ENCODE measurements around the gene CSF3R. TPM values are rescaled to one million over a fixed set of nuclear protein-coding genes. Genes with fewer than 3 reads are reported as not detected.

Gene CSF3R
- total RNA-seq (2021): not detected in 2 replicates
- Bru-seq, nascent RNA: not detected
- not detected for BruChase-seq, experiment 1, labeled RNA remaining after a 2-hour chase
- BruChase-seq, experiment 2, labeled RNA remaining after a 6-hour chase: not detected
- long read RNA-seq: 0 reads

DNA sequence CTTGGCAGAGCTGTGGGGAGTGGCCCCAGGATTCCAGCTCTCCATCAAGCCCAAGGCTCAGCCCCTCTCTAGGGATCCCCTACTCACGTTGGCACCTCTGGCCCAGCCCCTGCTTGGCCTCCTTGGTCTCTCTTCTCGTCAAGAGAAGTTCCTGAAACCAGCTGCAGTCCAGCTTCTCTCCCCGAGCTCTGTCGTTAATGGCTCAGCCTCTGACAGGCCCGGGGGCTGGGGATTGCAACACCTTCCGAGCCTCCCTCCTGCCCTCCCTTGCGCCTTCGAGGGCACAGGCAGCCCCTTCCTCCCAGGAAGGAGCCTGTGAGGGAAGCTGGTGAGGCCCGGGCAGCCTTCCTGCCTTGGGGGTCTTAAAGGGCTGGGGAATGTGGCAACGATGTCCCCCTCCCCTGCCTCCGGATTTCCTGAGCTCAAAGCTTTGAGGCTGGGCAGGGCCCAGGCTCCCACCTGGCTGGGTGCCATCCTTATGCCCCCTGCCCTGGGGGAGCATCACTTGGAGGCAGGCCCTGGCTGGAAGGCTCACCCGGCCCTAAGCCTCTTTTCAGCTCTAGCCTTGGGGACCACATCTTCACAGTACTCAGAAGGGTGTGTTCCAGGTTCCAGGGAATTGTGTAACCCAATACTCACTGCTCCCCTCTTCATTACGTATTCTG is at the start of gene CSF3R:
Gene CSF3R (minus strand): TSS at position 190 of the 665 bp plus-strand sequence. CDS start 3,417 bp downstream, outside the sequence.
- ChIA-PET CTCF (no interaction called here), POLR2A (ENCODE audit: low non-redundant PET) (no interaction called here)
- no TSS peak for BruUV-seq (replicated peaks)
- Histone ChIP-seq H3K27me3 (replicated peaks; ENCODE audit: insufficient read depth, low read depth, low read length, poor library complexity) (no peaks in the 10 kb centered on the region), H3K9me3 (ENCODE audit: low read depth, low read length, poor library complexity, severe bottlenecking) (no peaks in the 10 kb centered on the region), H3K27ac (ENCODE audit: low read depth, low read length, poor library complexity, severe bottlenecking) (no peak within 1 kb of the TSS), H3K4me1 (ENCODE audit: insufficient read depth, low read length, poor library complexity, severe bottlenecking) (no peaks in the 10 kb centered on the region), H3K36me3 (ENCODE audit: insufficient read depth, low read length, poor library complexity, severe bottlenecking) (no peaks in the 10 kb centered on the region), H3K4me3 (ENCODE audit: low read depth, low read length, poor library complexity, severe bottlenecking) (no peak within 1 kb of the TSS)
- TF ChIP-seq, protein P1, sequence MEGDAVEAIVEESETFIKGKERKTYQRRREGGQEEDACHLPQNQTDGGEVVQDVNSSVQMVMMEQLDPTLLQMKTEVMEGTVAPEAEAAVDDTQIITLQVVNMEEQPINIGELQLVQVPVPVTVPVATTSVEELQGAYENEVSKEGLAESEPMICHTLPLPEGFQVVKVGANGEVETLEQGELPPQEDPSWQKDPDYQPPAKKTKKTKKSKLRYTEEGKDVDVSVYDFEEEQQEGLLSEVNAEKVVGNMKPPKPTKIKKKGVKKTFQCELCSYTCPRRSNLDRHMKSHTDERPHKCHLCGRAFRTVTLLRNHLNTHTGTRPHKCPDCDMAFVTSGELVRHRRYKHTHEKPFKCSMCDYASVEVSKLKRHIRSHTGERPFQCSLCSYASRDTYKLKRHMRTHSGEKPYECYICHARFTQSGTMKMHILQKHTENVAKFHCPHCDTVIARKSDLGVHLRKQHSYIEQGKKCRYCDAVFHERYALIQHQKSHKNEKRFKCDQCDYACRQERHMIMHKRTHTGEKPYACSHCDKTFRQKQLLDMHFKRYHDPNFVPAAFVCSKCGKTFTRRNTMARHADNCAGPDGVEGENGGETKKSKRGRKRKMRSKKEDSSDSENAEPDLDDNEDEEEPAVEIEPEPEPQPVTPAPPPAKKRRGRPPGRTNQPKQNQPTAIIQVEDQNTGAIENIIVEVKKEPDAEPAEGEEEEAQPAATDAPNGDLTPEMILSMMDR (conservative IDR thresholded peaks at IDR 0.05; ENCODE audit: low read depth, low read length): no peak
- no peak for TF ChIP-seq EZH2 (IDR thresholded peaks at IDR 0.05; ENCODE audit: borderline replicate concordance, low read depth, low read length, poor library complexity, severe bottlenecking)
- intact Hi-C loops (cut with micrococcal nuclease; ENCODE audit: unreplicated experiment): no loop called here
- DNase-seq (ENCODE audit: low spot score): no peak

DNA sequence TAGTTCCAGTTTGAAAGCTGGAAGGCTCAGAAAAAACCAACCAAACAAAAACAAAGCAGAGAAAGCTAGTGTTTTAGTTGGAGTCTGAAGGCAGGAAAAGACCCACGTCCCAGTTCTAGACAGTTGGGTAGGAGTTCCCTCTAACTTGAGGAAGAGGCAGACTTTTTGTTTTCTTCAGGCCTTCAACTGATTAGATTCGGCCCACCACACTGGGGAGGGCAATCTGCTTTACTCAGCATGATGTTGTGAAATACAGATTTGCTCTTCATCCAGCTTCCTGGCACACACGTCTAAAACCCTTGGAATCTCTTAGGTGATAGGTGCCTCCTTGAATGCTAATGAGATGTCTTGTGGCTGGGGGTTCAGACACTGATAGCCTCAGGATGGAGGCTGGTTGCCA is 49.1 kb upstream of the CSF3R start:
- intact Hi-C loops (cut with micrococcal nuclease; ENCODE audit: unreplicated experiment): no loop called here
- ChIA-PET CTCF (no interaction called here), POLR2A (ENCODE audit: low non-redundant PET) (no interaction called here)
- TF ChIP-seq, protein P1 (conservative IDR thresholded peaks at IDR 0.05; ENCODE audit: low read depth, low read length): no peak
- no peak for TF ChIP-seq EZH2 (IDR thresholded peaks at IDR 0.05; ENCODE audit: borderline replicate concordance, low read depth, low read length, poor library complexity, severe bottlenecking)
- no peaks in the 10 kb centered on the region for H3K36me3 ChIP-seq (ENCODE audit: insufficient read depth, low read length, poor library complexity, severe bottlenecking)
- H3K27me3 ChIP-seq (replicated peaks; ENCODE audit: insufficient read depth, low read depth, low read length, poor library complexity): peaks cover 15% of the 10 kb centered on the region
- no peak for DNase-seq (ENCODE audit: low spot score)
- H3K9me3 ChIP-seq (ENCODE audit: low read depth, low read length, poor library complexity, severe bottlenecking): no peaks in the 10 kb centered on the region
- no peaks in the 10 kb centered on the region for H3K4me1 ChIP-seq (ENCODE audit: insufficient read depth, low read length, poor library complexity, severe bottlenecking)
- H3K4me3 ChIP-seq (ENCODE audit: low read depth, low read length, poor library complexity, severe bottlenecking): no peak overlapping the region
- no peak overlapping the region for H3K27ac ChIP-seq (ENCODE audit: low read depth, low read length, poor library complexity, severe bottlenecking)
- BruUV-seq (replicated peaks): no TSS peak

DNA sequence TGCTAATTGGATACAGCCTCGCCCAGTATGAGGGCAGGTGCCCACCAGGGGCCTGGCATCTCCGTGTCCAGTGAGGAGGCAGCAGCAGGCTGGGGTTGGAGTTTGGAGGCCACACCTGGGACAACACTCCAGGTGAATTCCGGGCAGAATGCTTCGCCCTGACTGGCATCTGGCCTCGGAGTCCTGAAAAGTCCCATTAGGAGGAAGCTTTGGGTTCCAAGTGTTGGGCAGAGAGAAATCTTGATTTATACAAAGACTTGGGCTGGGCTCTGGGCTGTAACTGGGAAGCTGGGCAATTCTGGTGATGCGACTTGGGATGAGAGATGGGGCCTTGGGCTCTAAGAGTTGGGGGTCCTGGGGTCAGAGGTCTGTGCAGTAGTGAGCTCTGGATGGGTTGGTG is 48.1 kb upstream of the CSF3R start:
- no TSS peak for BruUV-seq (replicated peaks)
- H3K27me3 ChIP-seq (replicated peaks; ENCODE audit: insufficient read depth, low read depth, low read length, poor library complexity): peaks cover 7% of the 10 kb centered on the region
- H3K27ac ChIP-seq (ENCODE audit: low read depth, low read length, poor library complexity, severe bottlenecking): no peak overlapping the region
- no peaks in the 10 kb centered on the region for H3K36me3 ChIP-seq (ENCODE audit: insufficient read depth, low read length, poor library complexity, severe bottlenecking)
- intact Hi-C loops (cut with micrococcal nuclease; ENCODE audit: unreplicated experiment): no loop called here
- ChIA-PET CTCF (no interaction called here), POLR2A (ENCODE audit: low non-redundant PET) (no interaction called here)
- no peak overlapping the region for H3K4me3 ChIP-seq (ENCODE audit: low read depth, low read length, poor library complexity, severe bottlenecking)
- no peak for DNase-seq (ENCODE audit: low spot score)
- H3K4me1 ChIP-seq (ENCODE audit: insufficient read depth, low read length, poor library complexity, severe bottlenecking): no peaks in the 10 kb centered on the region
- H3K9me3 ChIP-seq (ENCODE audit: low read depth, low read length, poor library complexity, severe bottlenecking): no peaks in the 10 kb centered on the region
- TF ChIP-seq, protein P1 (conservative IDR thresholded peaks at IDR 0.05; ENCODE audit: low read depth, low read length): no peak
- TF ChIP-seq EZH2 (IDR thresholded peaks at IDR 0.05; ENCODE audit: borderline replicate concordance, low read depth, low read length, poor library complexity, severe bottlenecking): no peak

Data from A673 (cell line).